Measurements from ENCODE around the gene LAMC3. TPM values are rescaled to one million over a fixed set of nuclear protein-coding genes. Genes with fewer than 3 reads are reported as not detected.

LAMC3 gene
- total RNA-seq, 1 experiment from 2014 or later, result 0.36 TPM

GRCh38 chr9:131062969-131063368 lies 54.0 kb downstream of the LAMC3 start:
- BruUV-seq (replicated peaks), result no TSS peak
- Histone ChIP-seq H3K9me3 (no peaks in the 10 kb centered on the region), H3K36me3 (ENCODE audit: control insufficient read depth, insufficient read depth, low read length) (no peaks in the 10 kb centered on the region), H3K4me3 (ENCODE audit: low read depth, low read length) (no peak overlapping the region), H3K4me1 (no peaks in the 10 kb centered on the region), H3K27me3 (replicated peaks; ENCODE audit: control insufficient read depth, insufficient read depth, low read length) (no peaks in the 10 kb centered on the region)
- TF ChIP-seq, protein P1, sequence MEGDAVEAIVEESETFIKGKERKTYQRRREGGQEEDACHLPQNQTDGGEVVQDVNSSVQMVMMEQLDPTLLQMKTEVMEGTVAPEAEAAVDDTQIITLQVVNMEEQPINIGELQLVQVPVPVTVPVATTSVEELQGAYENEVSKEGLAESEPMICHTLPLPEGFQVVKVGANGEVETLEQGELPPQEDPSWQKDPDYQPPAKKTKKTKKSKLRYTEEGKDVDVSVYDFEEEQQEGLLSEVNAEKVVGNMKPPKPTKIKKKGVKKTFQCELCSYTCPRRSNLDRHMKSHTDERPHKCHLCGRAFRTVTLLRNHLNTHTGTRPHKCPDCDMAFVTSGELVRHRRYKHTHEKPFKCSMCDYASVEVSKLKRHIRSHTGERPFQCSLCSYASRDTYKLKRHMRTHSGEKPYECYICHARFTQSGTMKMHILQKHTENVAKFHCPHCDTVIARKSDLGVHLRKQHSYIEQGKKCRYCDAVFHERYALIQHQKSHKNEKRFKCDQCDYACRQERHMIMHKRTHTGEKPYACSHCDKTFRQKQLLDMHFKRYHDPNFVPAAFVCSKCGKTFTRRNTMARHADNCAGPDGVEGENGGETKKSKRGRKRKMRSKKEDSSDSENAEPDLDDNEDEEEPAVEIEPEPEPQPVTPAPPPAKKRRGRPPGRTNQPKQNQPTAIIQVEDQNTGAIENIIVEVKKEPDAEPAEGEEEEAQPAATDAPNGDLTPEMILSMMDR (IDR thresholded peaks at IDR 0.05; ENCODE audit: insufficient read depth in 1 of 2, low read depth in 1 of 2, low read length in 1 of 2, severe bottlenecking in 1 of 2, unreplicated experiment in 1 of 2), result no peak
- POLR2A ChIA-PET, result interaction anchor here (0.5 to 0.6 kb wide), 2 partner anchors 35 to 130 kb away, joined by 3 to 5 read pairs; no protein-coding TSS in a partner anchor
- Mint-ChIP-seq H3K4me1 (ENCODE audit: low read depth, unreplicated experiment) (no peaks in the 10 kb centered on the region), H3K36me3 (ENCODE audit: insufficient read depth, unreplicated experiment) (no peaks in the 10 kb centered on the region), H3K27me3 (ENCODE audit: insufficient read depth, unreplicated experiment) (peaks cover 10% of the 10 kb centered on the region), H3K9me3 (ENCODE audit: unreplicated experiment) (no peaks in the 10 kb centered on the region), H3K4me3 (ENCODE audit: unreplicated experiment) (no peak overlapping the region), H3K27ac (ENCODE audit: unreplicated experiment) (no peak overlapping the region)
- DNase-seq, result no peak
- intact Hi-C loops (cut with micrococcal nuclease; ENCODE audit: unreplicated experiment), result no loop called here
- CTCF ChIA-PET, result interaction anchor here (1.2 kb wide), 1 partner anchor 17 kb away, joined by 3 read pairs; no protein-coding TSS in a partner anchor

DNA sequence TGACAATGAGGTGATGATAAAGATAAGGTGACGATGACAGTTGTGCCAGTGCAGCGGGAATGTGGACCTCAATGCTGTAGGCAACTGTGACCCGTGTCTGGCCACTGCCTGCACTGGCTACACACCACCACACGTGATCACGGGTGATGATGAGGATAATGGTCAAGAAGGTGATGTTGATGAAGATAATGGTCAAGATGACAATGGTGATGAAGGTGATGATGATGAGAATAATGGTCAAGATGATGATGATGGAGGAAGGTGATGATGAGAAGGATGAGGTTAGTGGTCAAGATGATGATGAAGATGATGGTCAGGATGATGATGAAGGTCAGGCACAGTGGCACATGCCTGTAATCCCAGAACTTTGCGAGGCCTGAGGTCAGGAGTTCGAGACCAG lies 56.6 kb downstream of the LAMC3 start:
- CTCF ChIA-PET, result no interaction called here
- peaks cover 10% of the 10 kb centered on the region for H3K27me3 Mint-ChIP-seq (ENCODE audit: insufficient read depth, unreplicated experiment)
- no peak overlapping the region for H3K4me3 ChIP-seq (ENCODE audit: low read depth, low read length)
- H3K36me3 ChIP-seq (ENCODE audit: control insufficient read depth, insufficient read depth, low read length), result no peaks in the 10 kb centered on the region
- H3K9me3 ChIP-seq, result no peaks in the 10 kb centered on the region
- no TSS peak for BruUV-seq (replicated peaks)
- intact Hi-C loops (cut with micrococcal nuclease; ENCODE audit: unreplicated experiment), result no loop called here
- H3K4me1 ChIP-seq, result no peaks in the 10 kb centered on the region
- no peaks in the 10 kb centered on the region for H3K27me3 ChIP-seq (replicated peaks; ENCODE audit: control insufficient read depth, insufficient read depth, low read length)
- no peak overlapping the region for H3K27ac Mint-ChIP-seq (ENCODE audit: unreplicated experiment)
- H3K36me3 Mint-ChIP-seq (ENCODE audit: insufficient read depth, unreplicated experiment), result no peaks in the 10 kb centered on the region
- DNase-seq, result no peak
- no peak overlapping the region for H3K4me3 Mint-ChIP-seq (ENCODE audit: unreplicated experiment)
- TF ChIP-seq, protein P1 (IDR thresholded peaks at IDR 0.05; ENCODE audit: insufficient read depth in 1 of 2, low read depth in 1 of 2, low read length in 1 of 2, severe bottlenecking in 1 of 2, unreplicated experiment in 1 of 2), result no peak
- POLR2A ChIA-PET, result no interaction called here
- no peaks in the 10 kb centered on the region for H3K9me3 Mint-ChIP-seq (ENCODE audit: unreplicated experiment)
- H3K4me1 Mint-ChIP-seq (ENCODE audit: low read depth, unreplicated experiment), result no peaks in the 10 kb centered on the region

DNA sequence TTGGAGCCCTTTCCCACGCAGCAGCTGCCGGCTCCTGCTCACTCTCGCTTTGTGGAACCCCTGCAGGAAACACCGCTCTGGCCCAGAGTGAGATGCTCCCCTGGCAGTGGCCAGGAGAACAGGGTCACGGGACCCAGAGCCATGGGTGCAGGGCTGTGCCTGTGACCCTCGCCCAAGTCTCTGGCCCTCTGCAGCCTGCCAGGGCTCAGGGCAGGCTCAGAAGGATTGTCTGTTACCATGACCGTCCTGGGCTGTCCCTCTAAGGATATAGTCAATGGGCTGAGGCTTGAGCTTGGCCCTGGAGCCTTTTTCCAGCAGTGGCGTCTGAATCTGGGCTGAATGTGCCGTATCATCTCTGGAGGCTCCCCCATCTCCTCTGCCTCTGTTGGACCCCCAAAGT lies 58.7 kb downstream of the LAMC3 start:
- CTCF ChIA-PET, result no interaction called here
- Mint-ChIP-seq H3K4me1 (ENCODE audit: low read depth, unreplicated experiment) (no peaks in the 10 kb centered on the region), H3K36me3 (ENCODE audit: insufficient read depth, unreplicated experiment) (no peaks in the 10 kb centered on the region), H3K9me3 (ENCODE audit: unreplicated experiment) (no peaks in the 10 kb centered on the region), H3K27ac (ENCODE audit: unreplicated experiment) (no peak overlapping the region), H3K27me3 (ENCODE audit: insufficient read depth, unreplicated experiment) (peaks cover 10% of the 10 kb centered on the region), H3K4me3 (ENCODE audit: unreplicated experiment) (no peak overlapping the region)
- no peak overlapping the region for H3K4me3 ChIP-seq (ENCODE audit: low read depth, low read length)
- no peaks in the 10 kb centered on the region for H3K36me3 ChIP-seq (ENCODE audit: control insufficient read depth, insufficient read depth, low read length)
- no peaks in the 10 kb centered on the region for H3K4me1 ChIP-seq
- POLR2A ChIA-PET, result no interaction called here
- TF ChIP-seq, protein P1 (IDR thresholded peaks at IDR 0.05; ENCODE audit: insufficient read depth in 1 of 2, low read depth in 1 of 2, low read length in 1 of 2, severe bottlenecking in 1 of 2, unreplicated experiment in 1 of 2), result no peak
- DNase-seq, result no peak
- BruUV-seq (replicated peaks), result no TSS peak
- no peaks in the 10 kb centered on the region for H3K27me3 ChIP-seq (replicated peaks; ENCODE audit: control insufficient read depth, insufficient read depth, low read length)
- H3K9me3 ChIP-seq, result no peaks in the 10 kb centered on the region
- intact Hi-C loops (cut with micrococcal nuclease; ENCODE audit: unreplicated experiment), result no loop called here
